HL-60/S4 (cell line): ENCODE data around the gene ADGRD2.

ENCODE experiments used
- in situ Hi-C: fragments of 300-500 bp; cut with MboI; formaldehyde crosslinking; loops from 2 replicates; pipeline ENCODE4 v1.14.3; 2022; ENCODE audit warnings: low sequenced_read_pairs

The ADGRD2 gene

DNA sequence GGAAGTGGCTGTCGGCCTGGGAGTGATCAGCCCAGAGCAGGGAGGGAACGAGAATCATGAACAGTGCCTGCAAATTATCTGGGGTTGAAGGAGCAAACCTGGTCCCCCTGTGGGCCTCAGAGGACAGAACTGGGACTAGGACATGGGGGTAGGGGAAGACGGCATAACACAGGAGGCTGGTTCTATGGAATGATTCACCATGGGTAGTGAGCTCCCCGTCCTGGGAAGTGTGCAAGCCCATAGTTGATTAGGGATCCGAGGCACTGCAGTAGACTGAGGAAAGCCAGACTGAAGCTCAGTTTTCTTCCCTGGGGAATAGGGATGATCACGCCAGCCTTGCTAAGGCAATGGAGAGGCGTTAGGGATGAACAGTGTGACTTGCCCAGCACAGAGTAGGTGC lies 5.6 kb downstream of the ADGRD2 start:
- in situ Hi-C loops = no loop called here

DNA sequence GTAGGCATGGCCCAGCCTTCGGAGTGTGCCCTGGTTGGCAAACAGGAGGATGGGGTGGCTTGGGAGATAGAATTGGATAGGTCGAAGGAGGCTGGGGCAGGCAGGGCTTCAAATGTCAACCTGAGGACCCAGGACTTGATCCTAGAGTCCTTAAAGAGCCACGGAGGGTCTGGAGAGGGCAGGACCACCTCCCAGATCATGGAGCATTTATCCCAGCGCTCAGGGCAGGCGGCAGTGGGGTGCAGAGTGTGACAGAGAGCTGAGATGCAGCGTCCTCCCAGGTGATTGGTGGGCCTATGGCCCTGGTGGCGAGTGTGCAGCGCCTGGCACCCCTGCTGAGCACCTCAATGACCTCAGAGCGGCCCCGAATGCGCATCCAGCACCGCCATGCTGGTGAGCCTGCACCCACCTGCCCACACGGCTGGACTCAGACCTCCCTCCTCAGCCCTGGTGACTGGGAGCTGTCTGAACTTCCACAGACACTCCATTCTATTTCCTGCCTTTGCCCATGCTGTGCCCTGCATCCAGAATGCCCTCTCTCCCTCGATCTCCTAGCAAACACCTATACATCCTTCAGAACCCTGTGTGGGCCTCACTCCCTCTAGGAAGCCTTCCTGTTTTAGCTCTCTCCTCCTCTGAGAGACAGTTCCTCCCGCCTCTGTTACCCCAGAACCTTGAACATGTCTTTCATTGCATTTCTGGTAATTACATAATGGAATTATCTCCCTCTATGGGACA lies 6.3 kb downstream of the ADGRD2 start:
- in situ Hi-C loops = no loop called here

DNA sequence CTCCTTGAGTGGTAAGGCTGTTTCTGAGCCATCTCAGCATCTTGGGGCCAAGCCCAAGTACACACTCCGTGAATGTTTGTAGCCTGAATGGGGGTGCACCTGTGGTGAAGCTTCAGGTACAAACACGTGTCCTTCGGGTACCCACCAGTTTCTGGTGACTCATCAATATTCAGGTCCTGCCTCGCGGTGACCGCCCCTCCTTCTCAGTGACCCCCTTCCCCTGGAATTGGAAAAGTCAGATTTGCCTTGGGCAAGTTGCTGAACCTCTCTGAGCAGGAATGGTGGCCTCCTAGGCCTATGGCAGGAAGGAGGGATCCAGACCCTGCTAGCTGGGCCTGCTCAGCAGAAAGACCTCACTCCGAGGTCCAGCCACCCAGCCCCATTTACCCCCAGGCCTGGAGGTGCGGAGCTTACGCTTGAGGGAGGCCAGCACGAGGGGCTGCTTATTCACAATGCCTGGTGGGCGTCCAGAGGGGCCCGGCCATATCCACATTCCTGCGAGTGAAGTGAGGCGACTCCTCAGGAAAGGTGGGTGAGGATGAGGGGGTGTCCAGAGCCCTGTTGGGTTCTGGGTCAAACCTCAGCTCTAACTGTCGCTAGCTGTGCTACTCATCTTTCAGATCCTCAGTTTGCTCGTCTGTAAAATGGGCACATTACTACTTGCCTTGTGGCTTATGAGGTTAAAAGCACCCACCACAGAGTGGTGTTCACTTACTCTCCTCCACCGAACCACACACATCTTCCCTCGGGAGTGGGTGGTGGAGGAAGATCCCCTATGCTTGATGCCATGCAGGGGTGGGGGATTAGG lies 7.0 kb downstream of the ADGRD2 start:
- in situ Hi-C loops = no loop called here

DNA sequence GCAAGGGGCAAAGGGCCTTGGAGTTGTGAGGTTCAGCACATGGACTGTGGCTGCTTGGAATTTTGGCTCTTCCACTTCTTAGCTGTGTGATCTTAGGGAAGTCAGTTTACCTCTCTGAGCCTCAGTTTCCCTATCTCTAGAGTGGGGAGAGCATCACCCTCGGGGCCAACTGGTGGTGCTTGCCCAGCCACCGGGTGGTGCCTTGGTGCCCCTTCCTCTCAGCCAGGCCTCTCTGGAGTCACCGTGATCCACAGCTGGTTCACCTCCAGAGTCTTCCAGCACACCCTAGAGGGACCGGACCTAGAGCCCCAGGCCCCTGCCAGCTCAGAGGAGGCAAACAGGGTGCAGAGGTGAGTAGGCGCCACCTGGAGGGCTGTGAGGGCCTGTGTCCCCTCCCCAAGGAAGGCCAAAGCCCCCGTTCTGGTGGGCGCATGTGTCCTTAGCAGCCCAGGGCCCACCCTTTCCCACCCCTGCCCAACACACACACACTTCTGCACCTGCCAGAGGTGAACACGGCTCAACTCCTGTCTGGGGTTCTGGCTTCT lies 7.7 kb downstream of the ADGRD2 start:
- in situ Hi-C loops = no loop called here

DNA sequence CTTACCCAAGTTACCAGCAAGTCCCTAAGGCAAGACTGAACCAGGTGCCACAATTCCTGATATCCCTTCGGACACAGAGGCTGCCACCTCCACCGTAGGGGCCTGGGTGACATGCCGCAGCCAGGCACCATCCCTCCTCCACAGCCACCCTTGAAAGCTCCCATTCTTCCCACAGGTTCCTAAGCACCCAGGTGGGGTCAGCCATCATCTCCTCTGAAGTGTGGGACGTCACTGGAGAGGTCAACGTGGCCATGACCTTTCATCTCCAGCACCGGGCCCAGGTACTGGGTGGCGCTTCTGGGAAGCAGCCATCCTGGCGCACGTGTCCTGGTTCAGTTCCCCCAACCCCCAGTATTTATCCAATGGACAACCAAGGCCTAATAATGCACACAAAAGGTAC lies 8.2 kb downstream of the ADGRD2 start:
- in situ Hi-C loops = no loop called here

DNA sequence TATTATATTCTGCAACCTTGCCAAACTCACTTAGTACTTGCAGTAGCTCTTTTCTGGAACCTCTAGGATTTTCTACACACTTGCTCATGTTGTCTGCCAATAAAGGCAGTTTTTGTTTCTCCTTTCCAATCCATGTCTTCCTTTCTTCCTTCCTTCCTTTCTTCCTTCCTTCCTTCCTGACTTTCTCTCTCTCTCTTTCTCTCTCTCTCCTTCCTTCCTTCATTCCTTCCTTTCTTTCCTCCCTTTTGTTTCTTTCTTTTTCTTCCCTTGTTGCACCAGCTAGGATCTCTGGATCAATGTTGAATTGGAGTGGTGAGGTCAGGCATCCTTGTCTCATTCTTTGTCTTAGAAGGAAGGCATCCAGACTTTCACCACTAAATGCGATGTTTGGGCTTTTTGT lies 12.5 kb downstream of the ADGRD2 start:
- in situ Hi-C loops = no loop called here

DNA sequence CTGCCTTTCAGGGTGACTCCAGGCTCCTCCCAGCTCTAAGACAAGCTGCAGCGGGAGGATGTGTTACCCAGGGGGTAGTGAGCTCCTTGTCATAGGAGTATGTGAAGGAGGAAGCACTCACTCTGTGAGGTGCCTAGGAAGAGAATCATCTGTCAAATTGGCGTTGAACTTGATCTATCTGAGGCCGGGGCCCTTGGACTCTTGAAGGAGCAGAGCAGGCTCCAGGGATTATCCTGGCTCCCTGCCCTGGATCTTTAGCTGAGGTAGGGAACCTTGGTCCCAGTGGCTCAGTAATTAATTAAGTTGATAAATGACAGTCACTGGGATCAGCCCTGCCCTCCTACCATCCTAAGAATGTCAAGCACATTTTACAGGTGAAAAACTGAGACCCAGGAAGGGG lies 15.5 kb downstream of the ADGRD2 start:
- in situ Hi-C loops = no loop called here

DNA sequence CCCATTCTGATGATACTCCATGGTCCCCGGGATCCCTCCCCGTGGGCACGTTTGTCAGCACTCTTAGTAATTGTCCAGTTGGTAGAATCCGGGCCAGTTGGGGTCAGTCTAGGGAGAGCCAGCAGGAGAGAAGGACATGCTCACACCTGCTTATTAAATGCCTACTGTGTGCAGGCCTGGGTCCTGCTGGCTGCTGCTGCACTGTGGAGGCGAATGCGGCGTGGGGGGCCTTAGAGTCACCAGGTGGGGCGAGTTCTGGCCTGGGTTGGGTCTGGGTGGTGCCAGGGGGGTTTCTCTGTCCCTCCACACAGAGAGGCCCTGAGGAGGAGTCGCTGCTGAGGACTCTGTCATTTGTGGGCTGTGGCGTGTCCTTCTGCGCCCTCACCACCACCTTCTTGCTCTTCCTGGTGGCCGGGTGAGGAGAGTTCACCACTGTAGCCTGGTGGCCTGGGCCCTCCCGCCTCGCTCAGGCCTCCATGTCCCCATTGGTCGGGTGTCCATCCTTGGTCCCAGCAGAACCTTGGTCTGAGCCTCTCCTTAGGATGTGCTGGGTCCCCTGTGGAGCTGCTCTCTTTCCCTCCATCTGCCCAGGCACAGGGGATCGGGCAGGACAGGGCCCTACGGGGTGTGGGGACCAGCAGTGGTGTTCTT lies 17.3 kb downstream of the ADGRD2 start:
- in situ Hi-C loops = no loop called here

DNA sequence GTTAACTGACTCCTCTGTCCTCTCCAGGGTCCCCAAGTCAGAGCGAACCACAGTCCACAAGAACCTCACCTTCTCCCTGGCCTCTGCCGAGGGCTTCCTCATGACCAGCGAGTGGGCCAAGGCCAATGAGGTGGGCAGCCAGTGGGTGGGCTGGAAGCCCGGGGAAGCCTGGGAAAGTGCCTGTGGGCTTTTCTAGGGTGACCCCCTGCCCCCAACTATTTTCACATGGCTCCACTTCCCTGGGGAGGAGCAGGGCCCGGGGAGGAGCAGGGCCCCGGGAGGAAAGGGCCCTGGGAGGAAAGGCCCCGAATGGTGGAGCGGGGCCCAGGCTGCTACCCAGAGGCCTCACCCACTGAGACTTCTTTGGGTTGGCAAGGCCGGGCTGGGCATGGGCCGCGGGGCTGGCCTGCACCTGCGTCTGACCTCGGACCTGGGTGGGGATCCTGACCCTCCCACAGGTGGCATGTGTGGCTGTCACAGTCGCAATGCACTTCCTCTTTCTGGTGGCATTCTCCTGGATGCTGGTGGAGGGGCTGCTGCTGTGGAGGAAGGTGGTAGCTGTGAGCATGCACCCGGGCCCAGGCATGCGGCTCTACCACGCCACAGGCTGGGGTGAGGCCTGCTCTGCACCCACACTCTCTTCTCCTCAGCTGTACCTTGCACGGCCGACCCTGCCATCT lies 17.9 kb downstream of the ADGRD2 start:
- in situ Hi-C loops = no loop called here

DNA sequence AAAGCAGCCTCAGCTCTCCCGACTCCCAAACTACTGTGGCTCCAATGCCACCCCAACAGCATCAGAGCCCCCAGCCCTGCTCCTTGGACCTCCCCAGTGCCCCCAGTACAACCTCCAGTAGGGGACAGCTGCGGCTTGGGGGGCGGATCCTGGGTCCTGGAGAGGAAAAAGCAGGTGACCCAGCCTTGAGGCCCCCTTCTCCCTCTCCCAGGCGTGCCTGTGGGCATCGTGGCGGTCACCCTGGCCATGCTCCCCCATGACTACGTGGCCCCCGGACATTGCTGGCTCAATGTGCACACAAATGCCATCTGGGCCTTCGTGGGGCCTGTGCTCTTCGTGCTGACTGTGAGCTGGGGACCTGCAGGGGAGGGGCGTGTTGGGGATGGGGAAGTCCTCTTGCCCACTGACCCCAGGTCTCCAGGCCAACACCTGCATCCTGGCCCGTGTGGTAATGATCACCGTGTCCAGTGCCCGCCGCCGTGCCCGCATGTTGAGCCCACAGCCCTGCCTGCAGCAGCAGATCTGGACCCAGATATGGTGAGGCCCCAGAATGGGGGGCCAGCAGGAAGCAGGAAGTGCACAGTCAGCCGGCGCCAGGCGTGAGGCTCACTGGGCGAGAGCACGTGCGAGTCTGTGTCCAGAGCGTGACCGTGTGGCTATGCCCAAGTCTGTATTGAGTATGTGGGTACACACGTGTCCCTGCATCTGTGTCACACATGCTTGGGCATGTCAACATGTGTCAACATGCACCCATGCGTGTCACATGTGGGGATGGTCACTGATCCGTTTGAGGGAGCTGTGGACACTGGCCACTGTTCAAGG lies 19.0 kb downstream of the ADGRD2 start:
- in situ Hi-C loops = no loop called here

DNA sequence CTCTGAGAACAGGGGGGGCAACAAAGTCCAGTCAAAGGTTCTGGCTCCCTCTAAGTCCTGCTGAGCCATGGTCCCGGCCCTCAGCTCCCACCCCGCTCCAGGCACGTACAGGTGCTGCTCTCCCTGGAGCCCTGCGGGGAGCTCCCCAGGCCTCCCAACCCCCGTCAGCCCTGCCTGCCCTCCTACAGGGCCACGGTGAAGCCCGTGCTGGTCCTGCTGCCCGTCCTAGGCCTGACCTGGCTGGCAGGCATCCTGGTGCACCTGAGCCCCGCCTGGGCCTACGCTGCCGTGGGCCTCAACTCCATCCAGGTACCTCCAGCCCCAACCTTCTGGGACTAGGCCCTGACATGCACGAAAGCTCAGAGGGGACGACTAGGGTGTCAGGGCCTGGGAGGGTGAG lies 20.1 kb downstream of the ADGRD2 start:
- in situ Hi-C loops = no loop called here

DNA sequence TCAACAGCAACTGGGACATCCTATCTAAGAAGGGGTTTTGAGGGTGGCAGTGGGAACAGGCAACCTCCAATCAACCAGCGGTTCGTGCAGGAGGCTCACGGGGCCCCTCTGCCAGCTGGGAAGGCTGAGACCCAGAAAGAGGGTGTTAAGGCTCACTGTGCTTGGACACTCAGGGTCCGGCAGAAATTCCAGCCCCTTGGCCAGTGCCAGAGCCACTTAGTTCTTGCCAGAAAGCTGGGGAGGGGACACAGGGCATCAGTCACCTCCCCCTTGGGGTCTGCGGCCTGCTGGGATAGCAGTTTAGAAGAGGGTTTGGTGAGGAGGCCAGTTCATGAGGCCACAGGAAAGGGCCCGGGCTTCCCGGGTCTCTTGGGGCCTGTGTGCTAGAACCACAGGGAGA lies 20.5 kb downstream of the ADGRD2 start:
- in situ Hi-C loops = no loop called here

DNA sequence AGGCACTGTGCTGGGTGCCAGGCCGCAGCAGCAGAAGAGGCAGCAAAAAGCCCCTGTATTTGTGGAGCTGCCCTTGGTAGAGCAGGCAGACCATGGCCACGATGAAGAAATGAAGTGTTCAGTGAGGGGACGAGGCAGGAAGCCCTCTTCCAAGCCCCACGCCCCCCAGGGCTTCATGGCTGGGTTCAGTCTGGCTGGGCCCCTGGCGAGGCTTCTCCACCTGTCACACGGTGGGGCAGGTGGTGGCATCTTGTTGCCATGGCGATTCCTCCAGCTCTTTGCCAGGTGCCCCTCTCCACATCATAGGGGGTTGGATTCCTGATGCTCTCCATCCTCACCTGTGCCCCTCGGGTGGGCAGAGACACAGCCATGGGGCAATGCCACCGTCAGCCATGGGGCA lies 21.5 kb downstream of the ADGRD2 start:
- in situ Hi-C loops = no loop called here

DNA sequence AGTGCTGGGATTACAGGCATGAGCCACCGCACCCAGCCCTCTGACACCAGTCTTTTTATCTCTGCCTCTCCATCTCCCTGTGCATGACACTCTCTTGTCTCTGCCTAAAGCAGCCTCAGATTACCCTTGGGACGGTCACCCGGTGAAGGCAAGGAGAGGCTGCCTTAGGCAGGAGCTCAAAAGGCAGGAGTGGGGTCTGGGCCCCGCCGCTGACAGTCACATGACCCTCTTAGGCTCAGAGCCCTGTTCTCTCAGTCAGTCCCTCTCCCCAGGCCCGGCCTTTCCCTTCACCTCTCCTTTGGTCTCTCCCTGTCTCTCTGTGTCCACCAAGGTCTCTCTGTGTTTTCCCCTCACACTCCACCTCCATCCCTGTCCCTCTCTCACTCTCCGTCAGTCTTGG lies 22.5 kb downstream of the ADGRD2 start:
- in situ Hi-C loops = no loop called here

DNA sequence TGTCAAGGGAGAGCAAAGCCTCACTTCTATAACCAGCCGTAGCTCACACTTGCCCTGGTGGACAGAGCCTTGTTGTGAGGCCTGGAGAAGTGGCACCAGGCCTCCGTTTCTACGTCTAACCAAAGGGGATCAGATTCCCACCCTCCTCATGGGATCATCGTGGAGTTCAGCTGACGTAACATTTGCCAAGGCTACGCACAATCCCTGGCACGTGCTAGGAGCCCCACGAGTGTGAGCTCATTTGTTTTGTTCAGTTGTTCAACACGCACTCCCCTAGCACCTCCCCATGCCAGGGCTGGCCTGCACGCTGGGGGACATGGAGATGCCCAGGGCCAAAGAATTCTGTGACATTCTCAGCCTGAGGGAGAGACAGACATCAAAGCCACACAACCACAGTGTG lies 23.1 kb downstream of the ADGRD2 start:
- in situ Hi-C loops = no loop called here

DNA sequence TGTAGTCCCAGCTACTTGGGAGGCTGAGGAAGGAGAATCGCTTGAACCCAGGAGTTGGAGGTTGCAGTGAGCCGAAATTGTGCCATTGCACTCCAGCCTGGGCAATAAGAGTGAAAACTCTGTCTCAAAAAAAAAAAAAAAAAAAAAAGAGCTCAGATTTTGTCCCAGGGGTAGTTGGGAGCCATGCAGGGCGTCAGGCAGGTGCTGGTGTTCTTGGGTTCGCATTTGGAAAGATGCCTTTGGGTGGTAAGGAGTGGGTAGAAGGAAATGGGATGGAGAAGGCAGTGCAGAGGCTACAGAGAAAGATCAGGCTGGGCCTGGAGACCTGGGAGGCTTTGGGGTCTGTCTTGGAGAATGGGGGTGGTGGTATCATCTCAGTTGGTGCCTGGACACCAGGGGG lies 23.9 kb downstream of the ADGRD2 start:
- in situ Hi-C loops = no loop called here

DNA sequence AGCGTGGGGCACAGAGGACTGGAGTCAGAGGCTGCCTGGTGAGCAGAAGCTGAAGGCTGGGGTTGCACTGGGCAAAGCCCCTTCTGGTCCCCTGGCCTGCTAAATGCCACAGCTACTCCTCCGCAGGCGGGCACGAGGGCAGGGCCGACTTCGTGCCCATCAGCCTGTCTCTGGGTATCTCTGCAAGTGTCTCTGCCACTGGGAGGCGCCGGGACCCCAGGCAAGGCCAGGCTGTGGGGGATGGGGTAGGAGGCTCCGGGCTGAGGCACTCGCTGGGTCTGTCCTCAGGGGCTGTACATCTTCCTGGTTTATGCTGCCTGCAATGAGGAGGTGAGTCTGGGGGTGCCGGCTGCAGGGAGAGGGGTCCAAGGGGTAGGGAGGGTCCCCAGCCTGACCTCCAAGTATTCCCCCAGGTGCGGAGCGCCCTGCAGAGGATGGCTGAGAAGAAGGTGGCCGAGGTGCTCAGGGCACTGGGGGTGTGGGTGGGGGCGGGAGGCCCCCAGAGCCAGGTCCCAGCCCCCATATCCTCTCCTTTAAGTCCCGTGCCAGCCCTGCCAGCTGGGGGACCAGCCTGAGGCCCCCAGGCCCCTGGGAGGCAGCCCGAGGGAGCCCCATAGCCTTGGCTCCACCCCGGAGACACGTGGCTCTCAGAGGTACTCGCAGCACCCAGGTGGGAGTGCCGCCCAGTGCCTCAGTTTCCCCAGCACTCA lies 25.1 kb downstream of the ADGRD2 start:
- in situ Hi-C loops = no loop called here

DNA sequence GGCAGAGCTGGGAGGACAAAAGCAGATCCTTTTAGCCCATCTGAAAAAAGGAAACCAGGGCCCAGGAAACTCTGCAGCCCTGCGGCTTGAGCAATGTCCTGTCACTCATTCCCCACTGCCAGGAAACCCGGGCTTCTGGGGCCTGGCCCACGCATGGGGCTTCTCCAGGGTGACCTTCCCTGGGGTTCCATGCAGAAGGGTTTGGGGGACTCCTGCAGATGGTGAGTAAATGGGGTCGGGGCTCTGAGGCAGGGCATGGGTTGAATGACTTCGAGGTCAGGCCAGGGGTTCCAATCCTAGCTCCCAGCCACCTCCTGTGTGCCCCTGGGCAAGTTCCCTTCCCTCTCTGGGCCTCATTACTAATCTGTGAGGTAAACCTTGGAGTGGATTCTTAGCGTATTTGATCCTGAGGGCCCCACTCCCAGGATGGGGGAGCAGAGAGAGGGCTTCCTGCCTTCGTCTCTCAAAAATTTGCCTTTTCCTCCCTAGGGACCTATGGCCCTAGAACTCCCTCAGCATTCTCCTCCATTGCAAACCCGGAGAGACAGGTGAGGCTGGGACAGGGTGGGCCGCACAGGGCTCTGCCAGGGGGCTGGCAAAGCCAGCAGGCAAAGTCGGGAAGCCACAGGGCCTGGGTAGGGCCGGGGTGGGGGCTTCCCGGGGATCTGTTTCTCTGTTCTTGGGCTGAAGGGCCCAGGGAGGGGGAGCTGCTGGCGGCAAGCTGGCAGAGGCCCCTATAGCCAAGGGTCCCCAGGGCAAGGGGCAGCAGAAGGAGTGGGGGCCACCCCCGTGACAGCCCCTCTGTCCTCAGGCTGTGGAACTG lies 25.8 kb downstream of the ADGRD2 start:
- in situ Hi-C loops = no loop called here

DNA sequence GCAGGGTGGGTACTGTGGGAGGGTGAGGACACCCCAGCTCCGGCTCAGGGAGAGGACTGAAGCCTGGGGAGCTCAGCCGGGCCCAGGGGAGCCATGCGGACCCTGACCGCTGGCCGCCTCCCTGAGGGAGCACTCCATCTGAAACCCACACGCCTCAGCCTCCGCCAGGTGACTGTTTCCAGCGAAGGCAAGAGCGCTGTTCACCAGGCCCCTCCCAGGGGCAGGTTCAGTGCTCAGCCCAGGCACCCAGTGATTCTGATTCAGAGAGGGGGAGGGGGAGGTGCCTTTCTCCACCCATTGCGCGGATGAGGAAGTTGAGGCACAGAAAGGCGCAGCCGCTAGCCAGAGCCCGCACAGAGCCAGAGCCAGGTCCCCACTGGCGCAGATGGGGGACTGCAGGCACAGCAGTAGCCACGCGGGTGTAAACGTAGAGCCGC lies 27.0 kb downstream of the ADGRD2 start:
- in situ Hi-C loops = no loop called here
